Activated T-cell treated with anti-CD3 and anti-CD28 coated beads for 48 hours (primary cell): Measurements from ENCODE around the gene PDE2A.

Experiments used
- DNase-seq: peaks from one replicate; pipeline ENCODE4 v3.0.0-alpha.2; 2020; ENCODE audit warnings: low read depth

Gene PDE2A

GRCh38 chr11:72587696-72588095 is 86.5 kb downstream of the PDE2A start:
- DNase-seq: no peak

- no peak for DNase-seq
Observed at GRCh38 chr11:72586321-72587090, 87.7 kb downstream of the PDE2A start.

- peak; percentile 31 for DNase-seq
Observed at GRCh38 chr11:72585762-72586311, 88.4 kb downstream of the PDE2A start.

- no peak for DNase-seq
Observed at GRCh38 chr11:72584939-72585597, 89.2 kb downstream of the PDE2A start.

DNA sequence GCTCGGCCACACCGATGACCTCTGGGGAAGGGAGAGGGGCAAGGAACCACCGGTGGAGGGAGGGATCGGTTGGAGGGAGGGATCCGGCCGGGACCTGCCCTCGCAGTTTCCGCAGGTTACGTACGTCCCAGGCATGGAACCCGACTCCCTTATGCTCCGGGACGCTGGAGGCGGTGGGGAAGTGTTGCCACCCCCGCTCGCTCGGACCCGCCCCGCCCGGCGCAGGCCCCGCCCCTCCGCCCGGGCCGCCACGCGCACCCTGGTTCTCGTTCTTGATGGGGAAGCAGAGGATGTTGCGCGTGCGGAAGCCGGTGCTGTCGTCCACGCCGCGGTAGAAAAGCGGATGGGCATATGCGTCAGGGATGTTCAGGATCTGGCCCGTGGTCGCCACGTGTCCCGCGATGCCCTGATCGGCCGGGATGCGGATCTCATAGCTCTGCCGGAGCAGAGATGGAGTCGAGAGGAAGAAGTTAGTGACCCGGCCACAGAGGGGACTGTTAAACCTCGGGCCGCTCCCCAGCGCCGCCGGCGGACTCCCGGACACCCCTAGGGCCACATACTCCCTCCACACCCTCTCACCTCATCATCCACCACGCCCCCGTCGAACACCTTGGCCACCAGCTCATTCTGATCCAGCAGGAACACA is 89.8 kb downstream of the PDE2A start:
- DNase-seq: peak; percentile 29

DNA sequence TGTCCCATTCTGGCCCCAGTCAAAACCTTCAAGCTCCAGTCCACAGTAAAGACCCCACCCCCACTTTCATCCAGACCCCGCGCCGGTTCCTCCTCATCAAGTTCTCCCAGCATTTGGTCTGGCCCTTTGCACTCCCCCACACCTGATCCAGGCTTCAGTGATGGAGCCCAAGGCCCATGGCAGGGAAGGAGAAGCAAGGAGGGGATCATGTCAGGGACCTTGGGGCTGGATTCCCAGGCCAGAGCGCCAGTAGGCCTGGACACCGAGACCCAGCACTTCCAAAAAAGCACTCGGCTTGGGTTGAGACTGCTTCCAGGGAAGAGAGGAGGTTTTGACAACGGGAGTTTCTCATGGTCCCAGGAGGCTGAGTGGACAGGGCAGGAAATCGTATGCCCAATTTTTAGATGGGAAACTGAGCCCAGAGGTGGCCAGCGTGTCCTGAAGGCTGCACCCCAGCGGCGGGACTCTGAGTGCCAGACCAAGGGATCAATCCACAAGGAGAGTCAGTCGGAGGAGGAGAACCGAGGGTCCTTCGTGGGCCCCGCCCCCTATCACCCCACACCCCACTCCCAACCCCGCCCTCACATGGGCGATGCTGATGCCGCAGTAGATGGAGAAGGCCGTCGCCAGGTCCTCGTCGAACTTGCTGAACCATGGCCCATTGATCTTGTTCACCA is 90.5 kb downstream of the PDE2A start:
- DNase-seq: no peak

GRCh38 chr11:72583177-72583553 is 91.1 kb downstream of the PDE2A start:
- DNase-seq: no peak

GRCh38 chr11:72582206-72583176 is 91.7 kb downstream of the PDE2A start:
- no peak for DNase-seq

GRCh38 chr11:72581067-72581466 is 93.2 kb downstream of the PDE2A start:
- DNase-seq: no peak

DNA sequence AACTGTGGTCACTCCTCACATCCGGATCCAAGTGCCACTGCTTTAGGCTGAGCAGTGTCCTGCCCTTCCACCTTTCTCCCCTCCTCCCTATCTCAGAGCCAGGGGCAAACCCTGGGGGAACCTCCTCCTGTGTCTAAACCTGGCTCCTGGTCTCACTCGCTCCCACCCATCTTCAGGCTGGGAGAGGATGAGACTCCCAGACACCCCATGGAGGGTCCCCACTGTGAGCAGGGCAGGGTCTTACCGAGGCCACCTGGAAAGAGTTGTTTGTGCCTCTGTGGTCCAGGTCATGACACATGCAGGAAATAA is 93.6 kb downstream of the PDE2A start:
- no peak for DNase-seq

DNA sequence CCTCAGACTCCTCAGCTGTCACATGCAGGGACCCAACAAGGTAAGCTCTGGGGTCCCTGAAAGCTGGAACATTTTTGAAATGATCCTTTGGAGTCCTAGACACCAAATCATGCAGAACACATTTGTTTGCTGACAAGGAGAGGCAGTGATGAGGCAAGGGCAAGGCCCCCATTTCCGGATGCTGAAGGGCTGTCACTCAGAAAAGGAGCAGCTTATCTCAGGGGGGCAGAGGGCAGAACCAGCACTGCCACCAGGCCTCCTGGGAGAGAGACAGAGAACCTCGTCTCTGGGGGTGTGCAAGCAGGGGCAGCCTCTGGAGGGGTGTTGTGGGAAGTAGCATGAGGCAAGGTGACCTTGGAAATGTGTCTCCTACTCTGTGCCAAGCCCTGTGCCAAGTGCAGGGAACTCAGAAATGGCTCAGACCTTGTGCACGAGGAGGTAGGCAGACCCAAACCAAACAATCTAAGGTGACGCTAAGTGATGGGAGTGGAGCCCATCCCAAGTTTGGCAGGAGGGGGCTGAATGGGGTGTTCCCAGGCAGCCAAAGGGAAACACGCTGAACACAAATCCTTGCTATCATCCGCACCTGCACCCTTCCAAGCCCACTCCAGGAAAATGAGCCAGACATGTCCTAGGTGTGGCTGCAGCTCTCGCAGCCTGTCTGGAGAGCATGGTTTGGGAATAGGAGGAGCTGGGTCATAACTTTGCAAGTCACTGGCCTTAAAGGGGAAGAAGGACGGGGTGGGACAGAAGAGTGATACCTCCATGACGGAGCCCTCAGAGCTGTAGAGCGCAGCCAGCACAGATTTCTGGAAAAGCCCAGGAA is 94.2 kb downstream of the PDE2A start:
- no peak for DNase-seq

GRCh38 chr11:72578991-72579815 is 95.0 kb downstream of the PDE2A start:
- no peak for DNase-seq

GRCh38 chr11:72578566-72578965 is 95.7 kb downstream of the PDE2A start:
- no peak for DNase-seq

- DNase-seq: no peak
Observed at GRCh38 chr11:72578051-72578450, 96.2 kb downstream of the PDE2A start.

GRCh38 chr11:72577271-72577721 is 96.9 kb downstream of the PDE2A start:
- no peak for DNase-seq

- DNase-seq: no peak
Observed at GRCh38 chr11:72576661-72577060, 97.6 kb downstream of the PDE2A start.

- no peak for DNase-seq
Observed at GRCh38 chr11:72576243-72576595, 98.0 kb downstream of the PDE2A start.

- DNase-seq: no peak
Observed at GRCh38 chr11:72575533-72576242, 98.5 kb downstream of the PDE2A start.
